Measurements from ENCODE around the gene RPL22.
A peak's percentile ranks its signal among the peaks of the same experiment; 100 is the strongest.
"Not testable (repeated sequence)": the region's sequence is repeated elsewhere in the genome, so short reads cannot be mapped to it uniquely, and the experiment has no call there.

RPL22 gene

GRCh38 chr1:6233376-6233775 is 34.0 kb upstream of the RPL22 start:
- no peak for DNase-seq (ENCODE audit: low read depth)

GRCh38 chr1:6225651-6226050 is 26.3 kb upstream of the RPL22 start:
- DNase-seq (ENCODE audit: low read depth), result no peak

GRCh38 chr1:6224718-6225117 is 25.3 kb upstream of the RPL22 start:
- no peak for DNase-seq (ENCODE audit: low read depth)

- no peak for DNase-seq (ENCODE audit: low read depth)
These were observed 24.2 kb upstream of the RPL22 start for GRCh38 chr1:6223617-6224016.

GRCh38 chr1:6222636-6223035 is 23.2 kb upstream of the RPL22 start:
- DNase-seq (ENCODE audit: low read depth), result no peak

- no peak for DNase-seq (ENCODE audit: low read depth)
These were observed 21.9 kb upstream of the RPL22 start for GRCh38 chr1:6221210-6221784.

GRCh38 chr1:6220236-6220635 is 20.8 kb upstream of the RPL22 start:
- DNase-seq (ENCODE audit: low read depth), result no peak

- DNase-seq (ENCODE audit: low read depth), result not testable (repeated sequence)
These were observed 20.2 kb upstream of the RPL22 start for GRCh38 chr1:6219641-6220040.

- DNase-seq (ENCODE audit: low read depth), result no peak
These were observed 19.2 kb upstream of the RPL22 start for GRCh38 chr1:6218375-6219164.

GRCh38 chr1:6212193-6212959 is 13.0 kb upstream of the RPL22 start:
- no peak for DNase-seq (ENCODE audit: low read depth)

GRCh38 chr1:6211731-6212130 is 12.3 kb upstream of the RPL22 start:
- no peak for DNase-seq (ENCODE audit: low read depth)

GRCh38 chr1:6210591-6211355 is 11.4 kb upstream of the RPL22 start:
- no peak for DNase-seq (ENCODE audit: low read depth)

GRCh38 chr1:6209661-6210580 is 10.5 kb upstream of the RPL22 start:
- DNase-seq (ENCODE audit: low read depth), result no peak

- DNase-seq (ENCODE audit: low read depth), result no peak
These were observed 9.6 kb upstream of the RPL22 start for GRCh38 chr1:6208723-6209660.

- DNase-seq (ENCODE audit: low read depth), result no peak
These were observed 8.5 kb upstream of the RPL22 start for GRCh38 chr1:6207921-6208320.

GRCh38 chr1:6207075-6207885 is 7.9 kb upstream of the RPL22 start:
- DNase-seq (ENCODE audit: low read depth), result no peak

- DNase-seq (ENCODE audit: low read depth), result no peak
These were observed 7.1 kb upstream of the RPL22 start for GRCh38 chr1:6206520-6206855.

GRCh38 chr1:6205849-6206519 is 6.6 kb upstream of the RPL22 start, which contains the start of gene RNF207:
Gene RNF207 (plus strand): TSS chr1:6206119. CDS start chr1:6206536, 417 bp downstream.
- peak; percentile 28 for DNase-seq (ENCODE audit: low read depth)

GRCh38 chr1:6202256-6202655 is 2.9 kb upstream of the RPL22 start:
- no peak for DNase-seq (ENCODE audit: low read depth)

Measured in activated T-cell treated with anti-CD3 and anti-CD28 coated beads for 1 hour (primary cell).